ENCODE measurements around the gene RFLNA. TPM values are rescaled to one million over a fixed set of nuclear protein-coding genes. Genes with fewer than 3 reads are reported as not detected.

RFLNA gene
- total RNA-seq, 4 donors from 2014 or later, result 0.72 to 1.6 (median 0.82) TPM

GRCh38 chr12:124344526-124344925 is 49.6 kb downstream of the RFLNA start:
- WGBS, 2 donors, result 93 to 94% methylated on average over 23 to 38 of the region's 38 CpGs
- intact Hi-C loops (cut with DNase I; ENCODE audit: low total_unique reads), result loop anchor here (10.0 kb wide), 1 partner anchor 420 kb away; no protein-coding TSS in a partner anchor
- TF ChIP-seq POLR2A (IDR thresholded peaks at IDR 0.05), result no peak
- TF ChIP-seq CTCF (IDR thresholded peaks at IDR 0.05), result no peak
- no peak for DNase-seq (ENCODE audit: low spot score in 2 of 2)
- no peak overlapping the region for H3K4me3 ChIP-seq (ENCODE audit: low read depth, poor library complexity, severe bottlenecking)

GRCh38 chr12:124345795-124346194 is 50.9 kb downstream of the RFLNA start:
- H3K4me3 ChIP-seq (ENCODE audit: low read depth, poor library complexity, severe bottlenecking), result no peak overlapping the region
- intact Hi-C loops (cut with DNase I; ENCODE audit: low total_unique reads), result loop anchor here (10.0 kb wide), 1 partner anchor 419 kb away; no protein-coding TSS in a partner anchor
- TF ChIP-seq CTCF (IDR thresholded peaks at IDR 0.05) (no peak), POLR2A (IDR thresholded peaks at IDR 0.05) (no peak)
- no peak for DNase-seq (ENCODE audit: low spot score in 2 of 2)
- WGBS, 2 donors, result 86% methylated on average over 13 of the region's 13 CpGs

- H3K4me3 ChIP-seq (ENCODE audit: low read depth, poor library complexity, severe bottlenecking), result no peak overlapping the region
- TF ChIP-seq CTCF (IDR thresholded peaks at IDR 0.05) (no peak), POLR2A (IDR thresholded peaks at IDR 0.05) (no peak)
- DNase-seq (ENCODE audit: low spot score in 2 of 2), result no peak
- 91 to 94% methylated on average over 27 to 38 of the region's 38 CpGs for WGBS, 2 donors
- intact Hi-C loops (cut with DNase I; ENCODE audit: low total_unique reads), result loop anchor here (10.0 kb wide), 1 partner anchor 418 kb away; no protein-coding TSS in a partner anchor
Observed at GRCh38 chr12:124346425-124347168, 51.7 kb downstream of the RFLNA start.

GRCh38 chr12:124347335-124347734 is 52.4 kb downstream of the RFLNA start:
- no peak for DNase-seq (ENCODE audit: low spot score in 2 of 2)
- H3K4me3 ChIP-seq (ENCODE audit: low read depth, poor library complexity, severe bottlenecking), result no peak overlapping the region
- intact Hi-C loops (cut with DNase I; ENCODE audit: low total_unique reads), result loop anchor here (10.0 kb wide), 1 partner anchor 417 kb away; no protein-coding TSS in a partner anchor
- WGBS, 2 donors, result 92% methylated on average over 9 of the region's 9 CpGs
- TF ChIP-seq CTCF (IDR thresholded peaks at IDR 0.05) (no peak), POLR2A (IDR thresholded peaks at IDR 0.05) (no peak)

GRCh38 chr12:124347805-124348658 is 53.1 kb downstream of the RFLNA start:
- peak in 1 of 2 donors; percentile 86 for DNase-seq (ENCODE audit: low spot score in 2 of 2)
- no peak overlapping the region for H3K4me3 ChIP-seq (ENCODE audit: low read depth, poor library complexity, severe bottlenecking)
- WGBS, 2 donors, result 80 to 85% methylated on average over 21 to 30 of the region's 34 CpGs
- TF ChIP-seq CTCF (IDR thresholded peaks at IDR 0.05), result no peak
- intact Hi-C loops (cut with DNase I; ENCODE audit: low total_unique reads), result loop anchor here (10.0 kb wide), 1 partner anchor 417 kb away; no protein-coding TSS in a partner anchor

Measured in lower leg skin (tissue), 4 donors.